K562 (cell line): Measurements from ENCODE around the gene IRF2. TPM values are rescaled to one million over a fixed set of nuclear protein-coding genes. Genes with fewer than 3 reads are reported as not detected.

Experiments
- ATAC-seq: fragments of 200-7000 bp; cut with Tn5 transposase; 3 replicates; pipeline ENCODE4 v1.9.1; 2020; ENCODE audit warnings: moderate library complexity
- BruUV-seq: library from RNA; stranded (reverse); fragments of 400-500 nt; replicated peaks from 2 replicates; lab custom pipeline; 2021; lab: Mats Ljungman, UMichigan
- CTCF ChIA-PET: fragments of 300-600 bp; formaldehyde crosslinking; extraction: SDS; loops from one replicate; lab custom pipeline; 2021; ENCODE audit warnings: low intra/inter-chr PET ratio; lab: Yijun Ruan, JAX
- POLR2A ChIA-PET: fragments of 300-600, 350-650 bp; sonication (Branson Sonifier 250); formaldehyde crosslinking; extraction: SDS; loops from one replicate; lab custom pipeline; 2021; ENCODE audit warnings: antibody characterized with exemption, inconsistent platforms; lab: Yijun Ruan, JAX
- DNase-seq, 4 experiments: peaks; one replicate each; pipeline versions ENCODE4 v3.0.0 to v3.0.0-alpha.2; 2011 to 2018; ENCODE audit warnings: low spot score in 3 of 4, mixed read lengths in 3 of 4; ENCODE audit errors: extremely low read depth in 1 of 4
- FAIRE-seq: peaks from 2 replicates; lab custom pipeline; 2011; peaks lifted over from hg19 to GRCh38; lab: Jason Lieb, UNC
- H2AFZ ChIP-seq: 2 replicates; pipeline ENCODE4 v1.6.0; 2011; ENCODE audit warnings: low read depth, low read length, control low read depth, inconsistent platforms
- H3K27ac ChIP-seq: fragments of 200-600 bp; 3 replicates; pipeline ENCODE4 v1.8.0; 2011; ENCODE audit warnings: low read depth, mild to moderate bottlenecking, control low read depth, inconsistent platforms, low read length, moderate library complexity, mixed read lengths; ENCODE audit errors: extremely low read depth
- H3K27me3 ChIP-seq, 2 experiments: fragments of 300-600 bp in 1 of 2; 2 replicates in 1 of 2; 3 replicates in 1 of 2; pipeline versions ENCODE4 v1.6.0 to v1.8.0; 2011; ENCODE audit warnings: inconsistent platforms in 2 of 2, low read length in 2 of 2, mild to moderate bottlenecking in 1 of 2, mixed read lengths in 1 of 2, moderate library complexity in 1 of 2; ENCODE audit not compliant: control insufficient read depth in 2 of 2, insufficient read depth in 2 of 2
- H3K36me3 ChIP-seq: fragments of 300-600 bp; 3 replicates; pipeline ENCODE4 v1.8.0; 2011; ENCODE audit warnings: mild to moderate bottlenecking, low read length, inconsistent platforms; ENCODE audit not compliant: control insufficient read depth, insufficient read depth
- H3K4me1 ChIP-seq, 2 experiments: fragments of 200-600 bp in 1 of 2; replicated peaks in 1 of 2; 2 replicates in 1 of 2; 3 replicates in 1 of 2; pipeline versions ENCODE4 v1.5.1 to v1.8.0; 2011; ENCODE audit warnings: inconsistent platforms in 2 of 2, low read length in 2 of 2, mild to moderate bottlenecking in 1 of 2, mixed read lengths in 1 of 2, moderate library complexity in 1 of 2; ENCODE audit not compliant: control insufficient read depth in 2 of 2, insufficient read depth in 2 of 2
- H3K4me2 ChIP-seq: 2 replicates; pipeline ENCODE4 v1.6.1; 2011; ENCODE audit warnings: low read length, control low read depth, inconsistent platforms, mixed read lengths; ENCODE audit not compliant: insufficient read depth
- H3K4me3 ChIP-seq: fragments of 200-600 bp; sonication (generic), shearing (Covaris generic); 2 replicates; pipeline ENCODE4 v1.5.1; 2016; ENCODE audit warnings: control low read depth, inconsistent platforms
- H3K79me2 ChIP-seq: fragments of 200-600 bp; 3 replicates; pipeline ENCODE4 v1.8.0; 2011; ENCODE audit warnings: low read length, inconsistent platforms; ENCODE audit not compliant: control insufficient read depth, insufficient read depth
- H3K9ac ChIP-seq, 2 experiments: 2 replicates each; pipeline versions ENCODE4 v1.6.0 to v1.6.1; 2011; ENCODE audit warnings: low read depth in 2 of 2, low read length in 2 of 2, control low read depth in 1 of 2, inconsistent platforms in 1 of 2, mild to moderate bottlenecking in 1 of 2, mixed read lengths in 1 of 2; ENCODE audit not compliant: insufficient read depth in 1 of 2
- H3K9me1 ChIP-seq: one replicate; pipeline ENCODE4 v1.6.0; 2011; ENCODE audit warnings: inconsistent platforms, mild to moderate bottlenecking, low read length, moderate library complexity; ENCODE audit not compliant: control insufficient read depth, insufficient read depth
- H3K9me3 ChIP-seq: replicated peaks from 2 replicates; pipeline ENCODE4 v1.5.1; 2011; ENCODE audit warnings: low read depth, low read length, inconsistent platforms; ENCODE audit not compliant: control insufficient read depth, insufficient read depth
- H4K20me1 ChIP-seq: replicated peaks from 2 replicates; pipeline ENCODE4 v1.6.1; 2011; ENCODE audit warnings: low read length, inconsistent platforms, mixed read lengths; ENCODE audit not compliant: control insufficient read depth, insufficient read depth
- ARID3B ChIP-seq: fragments of 250-450 bp; sonication (Bioruptor Pico); IDR thresholded peaks from 2 replicates; pipeline ENCODE4 v1.4.0; 2020; ENCODE audit warnings: borderline replicate concordance
- HBP1 ChIP-seq: fragments of 450-650 bp; formaldehyde crosslinking; IDR thresholded peaks from 2 replicates; pipeline ENCODE4 v1.4.0; 2022; ENCODE audit warnings: missing genetic modification characterization
- PRMT5 ChIP-seq: sonication (generic); formaldehyde crosslinking; IDR thresholded peaks from 2 replicates; pipeline ENCODE4 v1.5.0; 2020; ENCODE audit warnings: missing genetic modification reagents
- RBBP5 ChIP-seq: fragments of 200-600 bp; sonication (generic); IDR thresholded peaks from 2 replicates; pipeline ENCODE4 v1.6.1; 2012; ENCODE audit warnings: borderline replicate concordance, mild to moderate bottlenecking, low read length, control low read depth, inconsistent platforms; ENCODE audit not compliant: insufficient read depth, poor library complexity, severe bottlenecking
- SFPQ ChIP-seq: fragments of 200-400 bp; formaldehyde crosslinking; IDR thresholded peaks from 2 replicates; pipeline ENCODE4 v1.6.1; 2017; ENCODE audit warnings: mild to moderate bottlenecking, low read depth, low read length, moderate library complexity
- WGBS: fragments of 100-300 bp; shearing (Covaris generic); methylation state at CpG from one replicate; pipeline ENCODE4 v1.1.6; 2016; ENCODE audit warnings: low coverage, mixed read lengths; ENCODE audit not compliant: insufficient coverage; ENCODE audit errors: missing lambda C conversion rate; 5-methylcytosine and 5-hydroxymethylcytosine counted together
- in situ Hi-C: fragments of 300-500 bp; cut with MboI; formaldehyde crosslinking; loops from 4 replicates; pipeline ENCODE4 v1.15.0; 2018; ENCODE audit warnings: inconsistent platforms, mixed read lengths
- intact Hi-C: fragments of 100-400 bp; cut with micrococcal nuclease; formaldehyde crosslinking; loops from 2 replicates; pipeline ENCODE4 v1.14.2; 2022
- polyA plus RNA-seq, 8 experiments: library from polyadenylated mRNA; depleted of rRNA in 4 of 8; stranded (reverse) in 5 of 8; unstranded in 3 of 8; fragments of >200 nt; fragmentation: Nextera tagmentation in 2 of 8; fragmentation: Illumina TruSeq in 1 of 8; extraction: Ambion mirVana in 2 of 8; extraction: Trizol in 1 of 8; gene quantifications; 2 replicates each; pipeline versions ENCODE4 v1.2.1 to v1.2.3, GENCODE V29; 2011 to 2014; ENCODE audit warnings: inconsistent platforms in 1 of 8, missing spikeins in 1 of 8
- total RNA-seq, 7 experiments: library from RNA; depleted of rRNA in 6 of 7; stranded (reverse); fragments of >200 nt in 6 of 7; fragmentation: Illumina TruSeq in 2 of 7; extraction: Trizol in 2 of 7; gene quantifications; 2 replicates each; pipeline versions ENCODE4 v1.2.1 to v1.2.3, GENCODE V29; 2011 to 2021; ENCODE audit warnings: low replicate concordance in 1 of 7

The IRF2 gene
- total and polyA plus RNA-seq, 9 of the 15 experiments (the other 6 are each of a cell fraction or from before 2014, with no cell fraction given): 7.1 to 17.1 (median 11.3) TPM

- DNase-seq: no peak
- CTCF ChIA-PET: no interaction called here
Observed at GRCh38 chr4:184504385-184504784, 30.0 kb upstream of the IRF2 start.

More at GRCh38 chr4:184504385-184504784, 30.0 kb upstream of the IRF2 start:
- Histone ChIP-seq H3K36me3 (no peaks in the 10 kb centered on the region), H3K4me1 (peaks cover 0 to 5% of the 10 kb centered on the region in 2 experiments; a peak in 1 of 5 replicates), H2AFZ (no peak overlapping the region), H3K27me3 (no peaks in the 10 kb centered on the region), H3K9me3 (no peaks in the 10 kb centered on the region), H3K9ac (no peak overlapping the region), H3K79me2 (no peaks in the 10 kb centered on the region), H4K20me1 (no peaks in the 10 kb centered on the region), H3K27ac (no peak overlapping the region), H3K9me1 (no peaks in the 10 kb centered on the region), H3K4me2 (no peak overlapping the region), H3K4me3 (no peak overlapping the region)
- intact Hi-C loops: no loop called here
- POLR2A ChIA-PET: interaction anchor here (0.7 kb wide), 1 partner anchor 113 kb away, joined by 3 read pairs; no protein-coding TSS in a partner anchor
- in situ Hi-C loops: no loop called here
- FAIRE-seq (no peak), ATAC-seq (no peak)
- WGBS: 43% methylated on average over 6 of the region's 11 CpGs
- BruUV-seq: no TSS peak
- TF ChIP-seq ARID3B (CRISPR knock-in tag) (no peak), PRMT5 (no peak), SFPQ (no peak), HBP1 (CRISPR knock-in tag) (no peak), RBBP5 (no peak)
